Hepatocyte (in vitro differentiated cells): Measurements from ENCODE around the gene ABCA12.

Experiments
- EZH2 ChIP-seq: fragments of 200-600 bp; sonication (generic); IDR thresholded peaks from 2 replicates; pipeline ENCODE4 v1.6.1; 2016; ENCODE audit warnings: antibody characterized with exemption, mild to moderate bottlenecking, borderline replicate concordance
- EZH2phosphoT487 ChIP-seq: fragments of 200-600 bp; sonication (generic); IDR thresholded peaks from one replicate; pipeline ENCODE4 v1.6.1; 2018; ENCODE audit warnings: antibody characterized with exemption, mild to moderate bottlenecking, low read depth, moderate library complexity; ENCODE audit not compliant: unreplicated experiment, severe bottlenecking
- TF ChIP-seq, protein P1 (sequence below): fragments of 200-600 bp; sonication (generic); IDR thresholded peaks from 2 replicates; pipeline ENCODE4 v1.5.1; 2016; ENCODE audit warnings: antibody characterized with exemption, mild to moderate bottlenecking; ENCODE audit not compliant: poor library complexity

DNA sequence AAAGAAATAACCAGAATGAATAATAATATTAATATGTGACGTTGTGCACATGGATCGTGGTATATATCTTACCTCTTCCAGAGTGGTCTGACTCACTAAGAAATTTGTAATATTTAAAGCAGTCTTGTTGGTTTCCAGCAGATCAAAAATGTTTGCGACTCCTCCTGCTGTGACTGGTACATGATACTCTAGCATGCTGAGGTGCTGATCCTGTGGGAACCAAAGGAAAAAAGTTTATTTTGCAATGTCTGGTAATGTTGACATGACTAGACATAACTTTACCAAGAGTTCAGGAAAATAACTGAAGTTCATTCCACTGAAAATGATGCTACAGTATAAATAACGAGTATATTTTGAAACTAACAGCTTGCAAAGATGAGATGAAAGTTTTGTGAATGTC lies 204.4 kb downstream of the ABCA12 start:
- TF ChIP-seq, protein P1, sequence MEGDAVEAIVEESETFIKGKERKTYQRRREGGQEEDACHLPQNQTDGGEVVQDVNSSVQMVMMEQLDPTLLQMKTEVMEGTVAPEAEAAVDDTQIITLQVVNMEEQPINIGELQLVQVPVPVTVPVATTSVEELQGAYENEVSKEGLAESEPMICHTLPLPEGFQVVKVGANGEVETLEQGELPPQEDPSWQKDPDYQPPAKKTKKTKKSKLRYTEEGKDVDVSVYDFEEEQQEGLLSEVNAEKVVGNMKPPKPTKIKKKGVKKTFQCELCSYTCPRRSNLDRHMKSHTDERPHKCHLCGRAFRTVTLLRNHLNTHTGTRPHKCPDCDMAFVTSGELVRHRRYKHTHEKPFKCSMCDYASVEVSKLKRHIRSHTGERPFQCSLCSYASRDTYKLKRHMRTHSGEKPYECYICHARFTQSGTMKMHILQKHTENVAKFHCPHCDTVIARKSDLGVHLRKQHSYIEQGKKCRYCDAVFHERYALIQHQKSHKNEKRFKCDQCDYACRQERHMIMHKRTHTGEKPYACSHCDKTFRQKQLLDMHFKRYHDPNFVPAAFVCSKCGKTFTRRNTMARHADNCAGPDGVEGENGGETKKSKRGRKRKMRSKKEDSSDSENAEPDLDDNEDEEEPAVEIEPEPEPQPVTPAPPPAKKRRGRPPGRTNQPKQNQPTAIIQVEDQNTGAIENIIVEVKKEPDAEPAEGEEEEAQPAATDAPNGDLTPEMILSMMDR: no peak
- no peak for TF ChIP-seq EZH2
- TF ChIP-seq EZH2phosphoT487: no peak
